ENCODE data around the gene CEP162.

DNA sequence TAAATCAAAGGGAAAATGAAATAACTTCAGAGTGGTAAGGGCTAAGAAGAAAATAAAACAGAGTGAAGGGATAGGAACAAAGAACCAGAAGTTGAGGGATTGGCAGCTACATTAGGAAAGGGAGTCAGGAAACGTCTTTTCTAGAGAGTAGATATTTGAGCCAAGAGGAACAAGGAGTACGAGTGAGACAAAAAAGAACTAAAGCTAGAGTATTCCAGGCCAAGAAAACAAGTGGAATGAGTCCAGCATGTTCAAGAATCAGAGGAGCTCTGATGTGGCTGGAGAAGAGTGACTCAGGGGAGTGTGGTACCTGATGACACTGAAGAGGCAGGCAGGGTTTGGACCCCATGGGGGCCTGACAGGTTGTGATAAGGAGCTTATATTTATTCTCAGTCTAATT lies 66.3 kb downstream of the CEP162 start:
- TF ChIP-seq, protein P1, sequence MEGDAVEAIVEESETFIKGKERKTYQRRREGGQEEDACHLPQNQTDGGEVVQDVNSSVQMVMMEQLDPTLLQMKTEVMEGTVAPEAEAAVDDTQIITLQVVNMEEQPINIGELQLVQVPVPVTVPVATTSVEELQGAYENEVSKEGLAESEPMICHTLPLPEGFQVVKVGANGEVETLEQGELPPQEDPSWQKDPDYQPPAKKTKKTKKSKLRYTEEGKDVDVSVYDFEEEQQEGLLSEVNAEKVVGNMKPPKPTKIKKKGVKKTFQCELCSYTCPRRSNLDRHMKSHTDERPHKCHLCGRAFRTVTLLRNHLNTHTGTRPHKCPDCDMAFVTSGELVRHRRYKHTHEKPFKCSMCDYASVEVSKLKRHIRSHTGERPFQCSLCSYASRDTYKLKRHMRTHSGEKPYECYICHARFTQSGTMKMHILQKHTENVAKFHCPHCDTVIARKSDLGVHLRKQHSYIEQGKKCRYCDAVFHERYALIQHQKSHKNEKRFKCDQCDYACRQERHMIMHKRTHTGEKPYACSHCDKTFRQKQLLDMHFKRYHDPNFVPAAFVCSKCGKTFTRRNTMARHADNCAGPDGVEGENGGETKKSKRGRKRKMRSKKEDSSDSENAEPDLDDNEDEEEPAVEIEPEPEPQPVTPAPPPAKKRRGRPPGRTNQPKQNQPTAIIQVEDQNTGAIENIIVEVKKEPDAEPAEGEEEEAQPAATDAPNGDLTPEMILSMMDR (IDR thresholded peaks at IDR 0.05): no peak
- TF ChIP-seq ZFX (IDR thresholded peaks at IDR 0.05; ENCODE audit: borderline replicate concordance): no peak

Data from 22Rv1 (cell line).